ENCODE results near the gene GSTCD. TPM values are rescaled to one million over a fixed set of nuclear protein-coding genes. Genes with fewer than 3 reads are reported as not detected.

GSTCD gene
- total RNA-seq, 2 donors from 2014 or later: 3.9 to 5.9 TPM

GRCh38 chr4:105780176-105780575 is 71.6 kb downstream of the GSTCD start:
- DNase-seq (no peak), ATAC-seq (no peak)
- no peak for TF ChIP-seq CTCF (IDR thresholded peaks at IDR 0.05)
- Histone ChIP-seq H3K4me1 (no peaks in the 10 kb centered on the region), H3K4me3 (no peak overlapping the region), H3K36me3 (replicated peaks in 1 of 2; ENCODE audit: insufficient read depth in 1 of 2, low read depth in 2 of 2) (no peaks in the 10 kb centered on the region), H3K27ac (no peak overlapping the region), H3K27me3 (no peaks in the 10 kb centered on the region), H3K9me3 (no peaks in the 10 kb centered on the region)
- WGBS, 2 donors: 88 to 100% methylated on average over 2 of the region's 2 CpGs
- intact Hi-C loops (cut with DNase I): no loop called here

GRCh38 chr4:105784761-105785160 is 76.2 kb downstream of the GSTCD start:
- Histone ChIP-seq H3K27me3 (no peaks in the 10 kb centered on the region), H3K36me3 (replicated peaks in 1 of 2; ENCODE audit: insufficient read depth in 1 of 2, low read depth in 2 of 2) (no peaks in the 10 kb centered on the region), H3K9me3 (no peaks in the 10 kb centered on the region), H3K4me1 (no peaks in the 10 kb centered on the region), H3K27ac (no peak overlapping the region), H3K4me3 (no peak overlapping the region)
- TF ChIP-seq POLR2A (IDR thresholded peaks at IDR 0.05) (no peak), CTCF (IDR thresholded peaks at IDR 0.05) (no peak)
- DNase-seq: no peak
- WGBS, 2 donors: 89 to 93% methylated on average over 2 of the region's 2 CpGs
- intact Hi-C loops (cut with DNase I): no loop called here
- ATAC-seq: no peak

- Histone ChIP-seq H3K4me1 (no peaks in the 10 kb centered on the region), H3K4me3 (no peak overlapping the region), H3K27ac (no peak overlapping the region), H3K27me3 (no peaks in the 10 kb centered on the region), H3K36me3 (replicated peaks in 1 of 2; ENCODE audit: insufficient read depth in 1 of 2, low read depth in 2 of 2) (no peaks in the 10 kb centered on the region), H3K9me3 (no peaks in the 10 kb centered on the region)
- no peak for DNase-seq
- TF ChIP-seq POLR2A (IDR thresholded peaks at IDR 0.05) (no peak), CTCF (IDR thresholded peaks at IDR 0.05) (no peak)
- intact Hi-C loops (cut with DNase I): no loop called here
- ATAC-seq: no peak
These were observed 77.2 kb downstream of the GSTCD start for GRCh38 chr4:105785792-105786191.

DNA sequence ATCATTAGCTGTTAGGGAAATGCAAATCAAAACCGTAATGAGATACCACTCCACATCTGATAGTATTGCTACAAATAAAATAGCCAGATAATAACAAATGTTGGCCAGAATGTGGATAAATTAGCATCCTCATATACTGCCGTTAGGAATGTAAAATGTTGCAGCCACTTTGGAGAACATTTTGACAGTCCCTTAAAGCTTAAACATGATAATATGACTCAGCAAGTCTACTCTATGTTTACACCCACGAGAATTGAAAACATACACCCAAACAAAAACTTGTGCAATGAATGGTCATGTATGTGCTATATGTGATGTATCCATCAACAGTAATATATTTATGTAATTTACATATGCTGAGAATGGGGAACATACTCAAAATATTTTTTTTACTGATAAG is 78.2 kb downstream of the GSTCD start:
- no peak for DNase-seq
- no peak for ATAC-seq
- H3K4me3 ChIP-seq: no peak overlapping the region
- H3K4me1 ChIP-seq: no peaks in the 10 kb centered on the region
- no peaks in the 10 kb centered on the region for H3K9me3 ChIP-seq
- TF ChIP-seq POLR2A (IDR thresholded peaks at IDR 0.05) (no peak), CTCF (IDR thresholded peaks at IDR 0.05) (no peak)
- no peaks in the 10 kb centered on the region for H3K27me3 ChIP-seq
- H3K27ac ChIP-seq: no peak overlapping the region
- no peaks in the 10 kb centered on the region for H3K36me3 ChIP-seq (replicated peaks in 1 of 2; ENCODE audit: insufficient read depth in 1 of 2, low read depth in 2 of 2)
- 85 to 91% methylated on average over 3 of the region's 3 CpGs for WGBS, 2 donors
- intact Hi-C loops (cut with DNase I): no loop called here

GRCh38 chr4:105797225-105797624 is 88.6 kb downstream of the GSTCD start:
- Histone ChIP-seq H3K4me3 (no peak overlapping the region), H3K27me3 (no peaks in the 10 kb centered on the region), H3K4me1 (no peaks in the 10 kb centered on the region), H3K9me3 (no peaks in the 10 kb centered on the region), H3K27ac (no peak overlapping the region), H3K36me3 (replicated peaks in 1 of 2; ENCODE audit: insufficient read depth in 1 of 2, low read depth in 2 of 2) (no peaks in the 10 kb centered on the region)
- DNase-seq (no peak), ATAC-seq (no peak)
- 97 to 98% methylated on average over 1 of the region's 1 CpG for WGBS, 2 donors
- TF ChIP-seq POLR2A (IDR thresholded peaks at IDR 0.05) (no peak), CTCF (IDR thresholded peaks at IDR 0.05) (no peak)
- intact Hi-C loops (cut with DNase I): no loop called here

All from body of pancreas (tissue), 4 donors.